ENCODE data around the gene IRAK2.
"Not testable (repeated sequence)": the region's sequence is repeated elsewhere in the genome, so short reads cannot be mapped to it uniquely, and the experiment has no call there.

- not testable (repeated sequence) for TF ChIP-seq CTCF (IDR thresholded peaks at IDR 0.05; ENCODE audit: poor library complexity); EZH2phosphoT487 (IDR thresholded peaks at IDR 0.05; ENCODE audit: low read depth, severe bottlenecking, unreplicated experiment); EZH2 (IDR thresholded peaks at IDR 0.05; ENCODE audit: borderline replicate concordance)
These were observed 6.2 kb upstream of the IRAK2 start for GRCh38 chr3:10158555-10158954.
